GM12878 (cell line): ENCODE results near the gene ATG13. TPM values are rescaled to one million over a fixed set of nuclear protein-coding genes. Genes with fewer than 3 reads are reported as not detected.

Experiments used
- ATAC-seq: fragments of 200-7000 bp; cut with Tn5 transposase; 3 replicates; pipeline ENCODE4 v1.9.1; 2020; ENCODE audit warnings: mild to moderate bottlenecking, moderate library complexity
- BruUV-seq: library from RNA; stranded (reverse); fragments of 400-500 nt; replicated peaks from 2 replicates; lab custom pipeline; 2021; lab: Mats Ljungman, UMichigan
- CTCF ChIA-PET: fragments of 300-600 bp; sonication (Branson Sonifier 250); formaldehyde crosslinking; extraction: SDS; loops from one replicate; lab custom pipeline; 2021; ENCODE audit warnings: inconsistent platforms; lab: Yijun Ruan, JAX
- POLR2A ChIA-PET: fragments of 350-600 bp; formaldehyde crosslinking; extraction: SDS; loops from one replicate; lab custom pipeline; 2021; ENCODE audit warnings: inconsistent platforms; lab: Charles Lee
- RAD21 ChIA-PET: fragments of 300-600 bp; sonication (Branson Sonifier 250); formaldehyde crosslinking; loops from one replicate; lab custom pipeline; 2023; ENCODE audit warnings: antibody characterized with exemption; ENCODE audit not compliant: unreplicated experiment; lab: Charles Lee
- SMC1A ChIA-PET: fragments of 300-600 bp; sonication (Branson Sonifier 250); formaldehyde crosslinking; loops from one replicate; lab custom pipeline; 2023; ENCODE audit not compliant: unreplicated experiment, uncharacterized antibody; lab: Charles Lee
- DNase-seq: peaks from one replicate; pipeline ENCODE4 v3.0.0-alpha.2; 2011; ENCODE audit warnings: low read depth, low spot score
- FAIRE-seq: peaks from 3 replicates; lab custom pipeline; 2011; peaks lifted over from hg19 to GRCh38; lab: Jason Lieb, UNC
- H2AFZ ChIP-seq: 2 replicates; pipeline ENCODE4 v1.6.0; 2011; ENCODE audit warnings: low read depth, low read length, control low read depth; ENCODE audit not compliant: control insufficient read depth
- H3K27ac ChIP-seq: 2 replicates; pipeline ENCODE4 v1.5.1; 2011; ENCODE audit warnings: control low read depth; ENCODE audit not compliant: control insufficient read depth, insufficient read depth
- H3K27me3 ChIP-seq, 2 experiments: replicated peaks in 1 of 2; 2 replicates each; pipeline versions ENCODE4 v1.6.0 to v1.6.1; 2011; ENCODE audit warnings: low read length in 1 of 2; ENCODE audit not compliant: control insufficient read depth in 2 of 2, insufficient read depth in 2 of 2
- H3K36me3 ChIP-seq, 2 experiments: 2 replicates each; pipeline ENCODE4 v1.5.1; 2011; ENCODE audit warnings: low read length in 1 of 2; ENCODE audit not compliant: control insufficient read depth in 2 of 2, insufficient read depth in 2 of 2
- H3K4me1 ChIP-seq: 2 replicates; pipeline ENCODE4 v1.6.1; 2011; ENCODE audit warnings: mild to moderate bottlenecking, low read length, moderate library complexity, mixed read lengths; ENCODE audit not compliant: control insufficient read depth, insufficient read depth
- H3K4me2 ChIP-seq: 2 replicates; pipeline ENCODE4 v1.6.0; 2011; ENCODE audit warnings: control low read depth; ENCODE audit not compliant: control insufficient read depth, insufficient read depth
- H3K4me3 ChIP-seq: fragments of 200-600 bp; sonication (generic); 2 replicates; pipeline ENCODE4 v1.5.1; 2016
- H3K79me2 ChIP-seq: 2 replicates; pipeline ENCODE4 v1.6.0; 2011; ENCODE audit warnings: low read length; ENCODE audit not compliant: control insufficient read depth, insufficient read depth
- H3K9ac ChIP-seq: 2 replicates; pipeline ENCODE4 v1.8.0; 2011; ENCODE audit warnings: low read length, control low read depth, mixed read lengths; ENCODE audit not compliant: control insufficient read depth, insufficient read depth
- H3K9me3 ChIP-seq: replicated peaks from 3 replicates; pipeline ENCODE4 v1.5.1; 2011; ENCODE audit warnings: mild to moderate bottlenecking, low read length; ENCODE audit not compliant: control insufficient read depth, insufficient read depth
- H4K20me1 ChIP-seq: 2 replicates; pipeline ENCODE4 v1.6.0; 2011; ENCODE audit not compliant: control insufficient read depth, insufficient read depth
- ASH2L ChIP-seq: fragments of 300-600, 200-600 bp; sonication (generic); IDR thresholded peaks from 2 replicates; pipeline ENCODE4 v1.6.1; 2017; ENCODE audit warnings: low read depth, mild to moderate bottlenecking, borderline replicate concordance
- BCL11A ChIP-seq: IDR thresholded peaks from 2 replicates; pipeline ENCODE4 v1.6.1; 2011; ENCODE audit warnings: low read depth, low read length
- CEBPB ChIP-seq, 2 experiments: fragments of 150-350 bp in 1 of 2; IDR thresholded peaks; 2 replicates each; pipeline ENCODE4 v1.6.1; 2012 to 2014; ENCODE audit warnings: low read depth in 2 of 2, low read length in 2 of 2, borderline replicate concordance in 1 of 2, inconsistent platforms in 1 of 2
- CREM ChIP-seq: IDR thresholded peaks from 2 replicates; pipeline ENCODE4 v1.6.1; 2014; ENCODE audit warnings: antibody characterized with exemption, low read depth
- ETV6 ChIP-seq, 2 experiments: fragments of 450-650 bp in 1 of 2; IDR thresholded peaks in 1 of 2; conservative IDR thresholded peaks in 1 of 2; 2 replicates each; pipeline ENCODE4 v1.6.1; 2014; ENCODE audit warnings: antibody characterized with exemption in 1 of 2, borderline replicate concordance in 1 of 2, low read depth in 1 of 2, mild to moderate bottlenecking in 1 of 2, moderate library complexity in 1 of 2
- FOS ChIP-seq: IDR thresholded peaks from 3 replicates; pipeline ENCODE4 v1.6.1; 2011; ENCODE audit warnings: borderline replicate concordance; ENCODE audit not compliant: insufficient read length; ENCODE audit errors: extremely low read depth
- FOXK2 ChIP-seq: fragments of 450-650 bp; IDR thresholded peaks from 2 replicates; pipeline ENCODE4 v1.6.1; 2017; ENCODE audit warnings: mild to moderate bottlenecking, moderate library complexity
- GATAD2B ChIP-seq: fragments of 450-650 bp; conservative IDR thresholded peaks from 2 replicates; pipeline ENCODE4 v1.6.1; 2017; ENCODE audit warnings: low read depth, mild to moderate bottlenecking, moderate library complexity
- HDAC6 ChIP-seq: fragments of 200-600 bp; sonication (generic); IDR thresholded peaks from one replicate; pipeline ENCODE4 v1.8.0; 2017; ENCODE audit warnings: antibody characterized with exemption; ENCODE audit not compliant: unreplicated experiment
- JUNB ChIP-seq: IDR thresholded peaks from 2 replicates; pipeline ENCODE4 v1.6.1; 2016; ENCODE audit warnings: antibody characterized with exemption, mild to moderate bottlenecking
- LARP7 ChIP-seq: fragments of 450-650 bp; IDR thresholded peaks from 2 replicates; pipeline ENCODE4 v1.6.1; 2017; ENCODE audit warnings: mild to moderate bottlenecking
- MTA3 ChIP-seq: IDR thresholded peaks from 2 replicates; pipeline ENCODE4 v1.6.1; 2012; ENCODE audit warnings: low read length, inconsistent platforms, borderline replicate concordance
- MYC ChIP-seq: IDR thresholded peaks from 2 replicates; pipeline ENCODE4 v1.6.1; 2011; ENCODE audit warnings: mild to moderate bottlenecking, low read length, moderate library complexity, inconsistent platforms; ENCODE audit not compliant: insufficient read depth, insufficient replicate concordance, insufficient read length, severe bottlenecking
- NBN ChIP-seq: fragments of 450-650 bp; IDR thresholded peaks from 2 replicates; pipeline ENCODE4 v1.6.1; 2016
- PAX8 ChIP-seq: fragments of 450-650 bp; IDR thresholded peaks from 2 replicates; pipeline ENCODE4 v1.6.1; 2017; ENCODE audit warnings: mild to moderate bottlenecking, moderate library complexity
- SIN3A ChIP-seq: IDR thresholded peaks from 2 replicates; pipeline ENCODE4 v1.6.1; 2012; ENCODE audit warnings: low read depth, low read length, improper control_type of control experiment
- TAF1 ChIP-seq: IDR thresholded peaks from 2 replicates; pipeline ENCODE4 v1.6.1; 2011; ENCODE audit warnings: mild to moderate bottlenecking, low read depth, low read length, borderline replicate concordance
- WGBS: methylation state at CpG from one replicate; pipeline ENCODE4 v1.1.6; 2016; ENCODE audit warnings: low lambda C conversion rate; ENCODE audit not compliant: insufficient replicate concordance, insufficient coverage; ENCODE audit errors: missing lambda C conversion rate; 5-methylcytosine and 5-hydroxymethylcytosine counted together
- in situ Hi-C: fragments of 300-500 bp; cut with MboI; formaldehyde crosslinking; loops from 9 replicates; pipeline ENCODE4 v1.14.3; 2018; ENCODE audit warnings: mixed read lengths
- intact Hi-C: fragments of 100-400 bp; cut with micrococcal nuclease; formaldehyde crosslinking; loops from one replicate; pipeline ENCODE4 v1.14.2; 2022; ENCODE audit not compliant: unreplicated experiment
- polyA plus RNA-seq, 11 experiments: library from polyadenylated mRNA; depleted of rRNA in 4 of 11; unstranded in 6 of 11; stranded (reverse) in 5 of 11; fragments of >200 nt; fragmentation: Nextera tagmentation in 4 of 11; fragmentation: Illumina TruSeq in 1 of 11; extraction: Ambion mirVana in 4 of 11; extraction: Trizol in 1 of 11; gene quantifications; 1 replicate in 1 of 11; 2 replicates in 10 of 11; pipeline versions ENCODE4 v1.2.1 to v1.2.3, GENCODE V29; 2011 to 2016; ENCODE audit warnings: inconsistent platforms in 2 of 11, missing spikeins in 2 of 11, low read depth in 1 of 11
- total RNA-seq, 4 experiments: library from RNA; depleted of rRNA in 3 of 4; stranded (reverse); fragments of >200 nt in 3 of 4; fragmentation: Illumina TruSeq in 1 of 4; extraction: Trizol in 1 of 4; gene quantifications; 2 replicates each; pipeline versions ENCODE4 v1.2.1 to v1.2.3, GENCODE V29; 2013 to 2021
- TF ChIP-seq, protein P1 (sequence below): fragments of 450-650 bp; IDR thresholded peaks from 2 replicates; pipeline ENCODE4 v1.6.1; 2017; ENCODE audit warnings: mild to moderate bottlenecking, moderate library complexity

Gene ATG13
- total and polyA plus RNA-seq, 10 of the 15 experiments (the other 5 are each of a cell fraction or from before 2014, with no cell fraction given): 10.9 to 61.6 (median 50.9) TPM

DNA sequence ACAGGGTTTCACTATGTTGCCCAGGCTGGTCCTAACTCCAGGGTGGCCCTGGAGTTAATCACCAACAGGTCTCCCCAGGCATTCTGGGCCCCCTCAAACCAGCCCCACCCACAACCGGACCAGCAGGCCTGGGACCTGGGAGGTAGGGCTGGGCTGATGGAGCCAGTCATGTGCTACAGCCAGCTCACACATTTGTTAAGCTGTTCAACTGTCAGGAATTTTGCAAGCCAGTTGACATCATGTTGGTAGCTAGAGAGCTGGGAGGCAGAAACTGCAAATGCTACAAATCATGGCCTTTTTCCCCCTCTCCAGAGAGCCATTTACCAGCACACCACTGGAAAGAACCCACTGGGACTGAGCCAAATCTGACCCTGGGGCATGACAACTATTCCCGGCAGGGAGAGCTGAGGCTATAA lies 76.3 kb downstream of the ATG13 start:
- Histone ChIP-seq H3K4me3 (no peak overlapping the region), H2AFZ (no peak overlapping the region), H3K27me3 (no peaks in the 10 kb centered on the region), H3K4me2 (no peak overlapping the region), H3K79me2 (no peaks in the 10 kb centered on the region; the same call in 1 of the 2 replicates), H3K27ac (no peak overlapping the region), H4K20me1 (no peaks in the 10 kb centered on the region), H3K9me3 (no peaks in the 10 kb centered on the region), H3K36me3 (peaks cover 5 to 10% of the 10 kb centered on the region in 2 experiments; a peak in 3 of 4 replicates), H3K9ac (no peak overlapping the region), H3K4me1 (no peaks in the 10 kb centered on the region)
- ChIA-PET SMC1A (no interaction called here), POLR2A (no interaction called here), CTCF (no interaction called here), RAD21 (no interaction called here)
- BruUV-seq: no TSS peak
- 86% methylated on average over 2 of the region's 2 CpGs for WGBS
- TF ChIP-seq ASH2L (no peak), LARP7 (no peak), SIN3A (no peak), MTA3 (no peak), CEBPB (IDR thresholded peaks at IDR 0.05; ENCODE audit: borderline replicate concordance in 1 of 2, low read depth in 2 of 2, low read length in 2 of 2) (no peak), FOXK2 (no peak), TAF1 (no peak), PAX8 (no peak), NBN (no peak), ETV6 (conservative IDR thresholded peaks at IDR 0.05 in 1 of 2, IDR thresholded peaks at IDR 0.05 in 1 of 2; ENCODE audit: borderline replicate concordance in 1 of 2, low read depth in 1 of 2) (no peak), BCL11A (no peak), MYC (no peak), GATAD2B (no peak), JUNB (no peak), HDAC6 (no peak), FOS (no peak), CREM (no peak)
- TF ChIP-seq, protein P1, sequence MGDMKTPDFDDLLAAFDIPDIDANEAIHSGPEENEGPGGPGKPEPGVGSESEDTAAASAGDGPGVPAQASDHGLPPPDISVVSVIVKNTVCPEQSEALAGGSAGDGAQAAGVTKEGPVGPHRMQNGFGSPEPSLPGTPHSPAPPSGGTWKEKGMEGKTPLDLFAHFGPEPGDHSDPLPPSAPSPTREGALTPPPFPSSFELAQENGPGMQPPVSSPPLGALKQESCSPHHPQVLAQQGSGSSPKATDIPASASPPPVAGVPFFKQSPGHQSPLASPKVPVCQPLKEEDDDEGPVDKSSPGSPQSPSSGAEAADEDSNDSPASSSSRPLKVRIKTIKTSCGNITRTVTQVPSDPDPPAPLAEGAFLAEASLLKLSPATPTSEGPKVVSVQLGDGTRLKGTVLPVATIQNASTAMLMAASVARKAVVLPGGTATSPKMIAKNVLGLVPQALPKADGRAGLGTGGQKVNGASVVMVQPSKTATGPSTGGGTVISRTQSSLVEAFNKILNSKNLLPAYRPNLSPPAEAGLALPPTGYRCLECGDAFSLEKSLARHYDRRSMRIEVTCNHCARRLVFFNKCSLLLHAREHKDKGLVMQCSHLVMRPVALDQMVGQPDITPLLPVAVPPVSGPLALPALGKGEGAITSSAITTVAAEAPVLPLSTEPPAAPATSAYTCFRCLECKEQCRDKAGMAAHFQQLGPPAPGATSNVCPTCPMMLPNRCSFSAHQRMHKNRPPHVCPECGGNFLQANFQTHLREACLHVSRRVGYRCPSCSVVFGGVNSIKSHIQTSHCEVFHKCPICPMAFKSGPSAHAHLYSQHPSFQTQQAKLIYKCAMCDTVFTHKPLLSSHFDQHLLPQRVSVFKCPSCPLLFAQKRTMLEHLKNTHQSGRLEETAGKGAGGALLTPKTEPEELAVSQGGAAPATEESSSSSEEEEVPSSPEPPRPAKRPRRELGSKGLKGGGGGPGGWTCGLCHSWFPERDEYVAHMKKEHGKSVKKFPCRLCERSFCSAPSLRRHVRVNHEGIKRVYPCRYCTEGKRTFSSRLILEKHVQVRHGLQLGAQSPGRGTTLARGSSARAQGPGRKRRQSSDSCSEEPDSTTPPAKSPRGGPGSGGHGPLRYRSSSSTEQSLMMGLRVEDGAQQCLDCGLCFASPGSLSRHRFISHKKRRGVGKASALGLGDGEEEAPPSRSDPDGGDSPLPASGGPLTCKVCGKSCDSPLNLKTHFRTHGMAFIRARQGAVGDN: no peak
- ATAC-seq (no peak), FAIRE-seq (no peak), DNase-seq (no peak)
- in situ Hi-C loops (no loop called here), intact Hi-C loops (no loop called here)
